Stimulated activated CD4-positive, alpha-beta T cell treated with anti-CD3 and anti-CD28 coated beads, Interleukin-15, amount 100 ng/mL, for 24 hours (primary cell): ENCODE results near the gene ZNF576.
"Not testable (repeated sequence)": the region's sequence is repeated elsewhere in the genome, so short reads cannot be mapped to it uniquely, and the experiment has no call there.

Experiments
- DNase-seq: peaks from one replicate; pipeline ENCODE4 v3.0.0-alpha.2; 2020

Gene ZNF576

DNA sequence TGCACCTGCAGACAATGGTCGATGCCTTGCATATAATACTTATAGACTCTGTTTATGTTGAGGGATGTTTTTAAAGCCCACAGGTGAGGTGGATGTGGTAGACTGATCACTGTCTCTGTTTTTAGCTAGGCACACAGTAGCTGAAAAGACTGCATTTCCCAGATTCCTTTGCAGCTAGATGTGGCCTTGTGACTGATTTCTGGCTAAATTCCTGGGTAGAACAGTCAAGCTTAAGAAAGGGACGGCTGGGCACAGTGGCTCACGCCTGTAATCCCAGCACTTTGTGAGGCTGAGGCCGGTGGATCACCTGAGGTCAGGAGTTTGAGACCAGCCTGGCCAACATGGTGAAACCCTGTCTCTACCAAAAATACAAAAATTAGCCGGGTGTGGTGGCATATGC is 3.9 kb downstream of the ZNF576 start:
- DNase-seq = not testable (repeated sequence)

DNA sequence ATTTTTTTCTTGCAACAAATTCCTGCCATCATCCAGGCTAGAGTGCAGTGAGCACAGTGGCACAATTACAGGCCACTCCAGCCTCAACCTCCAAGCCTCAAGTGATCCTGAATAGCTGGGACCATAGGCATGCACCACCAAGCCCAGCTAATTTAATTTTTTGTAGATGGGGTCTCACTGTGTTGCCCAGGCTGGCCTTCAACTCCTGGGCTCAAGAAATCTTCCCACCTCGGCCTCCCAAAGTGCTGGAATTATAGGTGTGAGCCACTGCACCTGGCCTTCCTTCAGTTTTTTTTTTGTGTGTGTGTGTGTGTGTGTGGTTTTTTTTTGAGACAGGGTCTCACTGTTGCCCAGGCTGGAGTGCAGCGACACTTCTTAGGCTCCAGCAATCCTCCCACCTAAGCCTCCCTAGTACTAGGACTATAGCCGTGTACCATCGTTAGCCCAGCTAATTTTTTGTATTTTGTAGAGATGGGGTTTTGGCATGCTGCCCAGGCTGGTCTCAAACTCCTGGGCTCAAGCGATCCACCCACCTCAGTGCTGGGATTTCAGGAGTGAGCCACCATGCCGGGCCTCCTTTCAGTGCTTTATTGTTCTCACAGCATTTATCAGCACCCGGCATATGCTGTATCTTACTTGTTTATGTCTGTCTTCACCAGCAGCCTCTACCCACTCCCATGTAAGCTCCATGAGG is 9.6 kb downstream of the ZNF576 start:
- DNase-seq = no peak

DNA sequence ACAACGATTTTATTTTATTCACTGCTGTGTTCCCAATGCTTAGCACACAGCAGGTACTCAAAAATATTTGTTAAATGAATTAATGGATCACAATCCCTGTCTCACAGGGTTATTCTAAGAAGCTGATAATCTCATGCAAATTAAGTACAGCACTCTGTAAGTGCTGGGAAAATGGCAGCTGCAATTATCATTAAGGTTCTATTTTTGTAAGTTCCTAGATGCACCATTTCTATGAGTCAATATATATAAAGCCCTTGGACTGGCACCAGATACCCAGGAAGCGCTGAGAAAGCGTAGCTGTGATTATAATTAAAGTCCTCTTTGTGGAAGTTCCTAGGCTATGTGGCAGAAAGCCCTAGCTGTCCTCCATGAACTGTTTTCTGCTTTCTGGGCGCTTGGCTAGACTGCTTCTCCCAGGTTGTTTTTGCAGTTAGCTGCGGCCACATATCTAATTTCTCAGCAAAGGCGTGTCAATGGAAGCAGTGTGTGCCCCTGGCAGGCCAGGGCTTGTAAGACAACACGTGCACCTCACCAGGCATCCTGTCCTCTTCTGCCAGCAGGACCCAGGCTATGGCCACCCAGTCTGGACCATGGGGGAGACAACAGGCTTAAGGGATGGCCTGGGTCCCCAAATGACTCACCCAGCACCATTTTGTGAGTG is 10.3 kb downstream of the ZNF576 start:
- DNase-seq = no peak

DNA sequence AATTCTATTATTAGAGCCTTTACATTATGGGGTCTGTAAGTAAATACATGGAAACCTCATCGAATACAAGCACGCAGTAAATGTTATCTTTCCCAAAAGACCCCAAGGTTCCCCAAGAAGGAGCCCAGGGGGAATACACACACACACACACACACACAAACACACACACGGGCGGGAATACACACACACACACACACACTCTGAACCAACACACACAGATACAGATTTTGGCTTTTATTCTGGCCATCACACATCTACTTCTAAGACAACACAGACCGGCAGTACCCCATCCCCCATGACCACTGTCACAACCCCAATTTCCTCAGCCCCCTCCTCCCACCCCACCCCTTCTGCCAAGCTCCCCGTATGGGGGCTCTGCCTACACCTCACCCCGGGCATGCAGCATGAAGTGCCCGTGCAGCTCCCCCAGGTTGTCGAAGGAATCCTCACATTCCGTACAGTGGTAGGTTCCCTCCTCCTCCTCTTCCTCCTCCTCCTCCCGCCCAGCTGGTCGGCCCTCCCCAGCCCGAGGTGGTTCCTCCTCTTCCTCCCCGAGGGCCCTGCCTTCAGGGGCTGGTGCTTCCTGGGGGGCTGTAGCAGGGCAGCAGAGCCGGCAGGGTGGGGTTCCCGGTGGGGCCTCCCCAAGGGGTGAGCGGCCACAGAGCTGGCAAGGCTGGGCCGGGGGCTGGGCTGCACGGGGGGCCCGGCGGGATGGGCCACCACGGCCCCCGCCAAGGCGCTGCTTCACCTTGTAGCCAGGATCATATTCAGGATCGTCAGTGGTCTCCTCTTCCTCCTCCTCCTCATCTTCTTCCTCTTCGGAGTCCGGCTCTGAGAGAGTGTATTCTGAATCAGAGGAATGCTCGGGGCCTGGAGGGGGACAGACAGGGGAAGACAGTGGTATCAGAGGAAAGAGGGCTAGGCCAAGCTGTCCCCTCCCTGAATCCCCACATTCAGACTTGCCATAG is 11.1 kb downstream of the ZNF576 start:
- no peak for DNase-seq

DNA sequence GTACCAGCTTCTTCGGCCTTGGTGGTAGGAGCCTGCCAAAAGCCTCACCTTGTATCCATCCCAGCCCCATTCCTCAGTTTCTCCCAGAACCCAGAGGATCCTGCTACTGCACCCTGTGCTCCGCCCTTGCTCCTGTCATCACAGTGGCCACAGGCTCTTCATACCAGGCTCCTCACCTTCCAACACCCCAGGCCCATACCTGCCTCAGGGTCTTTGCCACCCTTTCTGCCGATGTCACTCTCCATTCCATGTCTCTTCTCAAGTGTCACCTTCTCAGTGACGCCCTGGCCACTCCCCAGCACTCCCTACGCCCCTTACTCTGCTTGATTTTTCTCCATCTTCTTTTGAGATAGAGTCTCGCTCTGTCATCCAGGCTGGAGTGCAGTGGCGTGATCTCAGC is 13.5 kb downstream of the ZNF576 start:
- DNase-seq = no peak

DNA sequence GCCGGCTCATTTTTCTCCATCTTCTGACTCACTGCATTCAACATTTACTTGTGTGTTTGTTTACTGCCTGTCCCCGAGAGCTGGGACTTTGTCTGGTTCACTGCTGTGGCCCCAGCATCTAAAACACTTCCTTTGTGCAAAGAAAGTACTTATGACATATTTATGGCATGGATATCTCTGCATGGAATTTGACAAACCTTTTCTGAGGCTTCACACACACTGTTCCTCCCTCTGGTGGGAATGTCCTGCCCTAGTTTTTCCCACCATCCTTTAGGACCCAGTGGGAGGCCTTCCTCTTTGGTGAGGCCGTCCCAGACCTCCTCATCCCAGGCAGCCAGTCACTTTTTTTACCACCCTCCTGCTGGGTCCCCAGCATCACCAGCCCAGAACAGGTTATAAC is 14.1 kb downstream of the ZNF576 start:
- DNase-seq = no peak

DNA sequence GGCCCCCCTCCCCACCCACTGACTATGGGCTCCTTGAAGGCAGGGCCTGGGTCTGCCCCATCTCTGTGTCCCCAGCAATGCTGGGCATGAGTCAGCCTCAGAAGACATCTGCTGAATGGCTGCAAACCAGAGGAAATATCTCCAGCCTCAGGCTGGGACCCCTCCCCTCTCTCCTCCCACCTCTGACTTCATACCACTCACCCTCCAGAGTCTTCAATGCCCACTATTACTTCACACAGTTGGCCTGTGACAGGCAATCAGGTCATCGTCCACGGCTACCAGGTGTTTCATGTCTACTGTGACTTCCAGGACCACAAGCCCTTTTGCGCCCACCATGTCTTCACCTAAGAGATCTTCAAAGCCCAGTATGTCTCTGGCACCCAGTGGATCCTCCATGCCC is 15.4 kb downstream of the ZNF576 start, which contains the start of gene SRRM5:
TSS of gene SRRM5 (plus strand) at position 301 of the 400 bp plus-strand sequence. CDS start at position 335, 34 bp downstream.
- DNase-seq = no peak

DNA sequence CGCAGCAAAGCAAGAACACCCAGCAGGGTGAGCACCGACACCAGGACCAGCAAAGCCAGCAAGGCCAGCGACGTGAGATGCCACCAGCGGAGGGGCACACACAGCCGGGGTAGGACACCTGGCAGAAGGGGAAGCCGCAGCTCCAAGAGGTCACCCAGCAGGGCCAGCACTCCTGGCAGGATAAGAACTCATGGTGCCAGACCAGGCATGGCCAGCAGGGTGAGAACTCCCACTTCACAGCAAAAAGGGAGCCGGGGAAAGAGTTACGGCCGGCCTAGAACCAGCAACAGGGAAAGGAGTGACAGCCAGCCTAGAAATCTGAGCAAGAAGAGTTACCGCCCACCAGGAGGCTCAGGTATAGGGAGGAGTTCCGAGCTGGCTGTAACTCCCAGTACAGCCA is 16.0 kb downstream of the ZNF576 start:
- no peak for DNase-seq

DNA sequence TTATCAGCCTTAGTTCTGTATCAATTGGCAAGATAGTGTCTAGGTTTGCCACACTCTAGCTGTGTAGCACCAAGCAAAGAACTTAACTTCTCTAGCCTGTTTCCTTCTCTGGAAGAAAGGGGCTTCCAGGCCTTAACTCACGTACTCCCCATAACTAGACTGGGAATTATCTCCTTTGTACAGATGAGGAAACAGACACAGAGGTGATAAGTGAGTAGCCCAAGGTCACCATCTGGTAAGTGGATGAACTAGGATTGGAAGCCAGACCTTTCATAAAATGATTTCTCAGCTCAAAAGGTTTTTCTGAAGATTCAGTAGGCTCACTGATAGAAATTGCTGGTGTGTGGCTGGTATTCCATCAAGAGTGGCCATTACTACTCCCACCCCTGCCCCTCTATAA is 19.9 kb downstream of the ZNF576 start:
- DNase-seq = no peak

DNA sequence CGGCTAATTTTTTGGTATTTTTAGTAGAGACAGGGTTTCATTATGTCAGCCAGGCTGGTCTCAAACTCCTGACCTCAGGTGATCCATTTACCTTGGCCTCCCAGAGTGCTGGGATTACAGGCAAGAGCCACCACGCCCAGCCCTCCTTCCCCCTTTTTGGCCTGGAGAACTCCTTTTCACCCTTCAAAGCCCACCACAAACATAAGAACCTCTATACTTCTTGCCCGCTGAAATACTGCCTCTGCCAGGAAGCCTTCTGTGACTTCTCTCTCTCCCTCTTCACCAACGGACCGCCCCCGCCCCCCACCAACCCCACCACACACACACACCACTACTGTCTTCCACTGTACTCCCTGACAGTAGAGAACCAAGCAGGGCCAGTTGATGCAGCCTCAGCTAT is 20.6 kb downstream of the ZNF576 start:
- no peak for DNase-seq

DNA sequence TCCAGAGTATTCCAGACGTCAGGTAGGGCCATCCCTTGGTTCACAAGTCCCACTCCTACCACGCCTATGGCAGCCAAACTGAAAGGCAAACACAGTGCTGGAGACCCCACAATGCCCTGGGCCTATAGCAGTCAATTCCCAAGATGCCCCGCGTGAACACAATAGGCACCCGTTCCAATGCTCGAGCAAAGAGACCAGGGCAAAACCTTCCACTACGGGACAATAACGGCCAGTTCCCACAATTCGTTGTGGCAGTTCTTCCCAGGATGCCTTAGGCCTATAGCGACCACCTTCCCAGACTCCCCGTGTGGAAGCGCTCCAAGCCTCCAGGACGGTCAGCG is 22.5 kb downstream of the ZNF576 start:
- peak; percentile 71 for DNase-seq

DNA sequence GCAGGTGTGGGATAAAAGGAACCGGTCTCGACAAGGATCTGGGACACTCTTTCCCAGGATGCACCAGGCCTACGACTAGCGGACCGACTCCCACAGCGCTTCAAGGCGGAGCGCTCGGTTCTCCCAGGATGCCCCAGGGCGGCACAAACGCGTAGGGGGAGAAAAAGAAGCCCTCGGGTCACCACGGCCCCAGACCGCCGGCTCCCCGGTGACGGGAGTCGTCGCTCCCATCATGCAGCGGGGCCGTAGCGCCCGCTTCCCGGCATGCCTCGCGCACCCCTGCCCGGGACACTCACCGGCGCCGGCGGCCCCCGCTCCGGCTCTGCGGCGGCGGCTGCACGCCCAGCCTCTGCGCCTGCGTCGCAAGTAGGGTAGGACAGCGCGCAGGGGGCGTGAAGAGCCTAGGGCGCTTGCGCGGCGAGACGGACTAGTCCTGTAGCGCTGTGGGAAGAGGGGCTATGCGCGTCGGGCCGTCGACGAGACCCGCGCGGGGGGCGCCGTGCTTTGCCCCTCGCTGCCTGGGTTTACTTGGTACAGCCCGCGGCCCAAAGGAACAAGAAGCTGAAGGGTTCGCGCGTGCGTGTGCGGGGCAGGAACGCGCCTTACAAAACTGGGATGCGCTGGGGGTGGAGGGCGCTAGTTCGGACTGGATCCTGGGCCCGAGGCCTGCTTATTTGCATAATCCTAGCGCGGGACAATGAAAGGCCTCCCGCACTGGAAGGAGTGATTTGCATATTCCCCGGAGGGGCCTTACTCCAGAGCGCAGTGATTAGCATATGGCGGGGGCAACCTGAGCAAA is 23.1 kb downstream of the ZNF576 start, which contains the start of gene ZNF428:
TSS of gene ZNF428 (minus strand) at position 368 of the 799 bp plus-strand sequence. CDS start 5,325 bp downstream, outside the sequence.
- DNase-seq = peak; percentile 92

DNA sequence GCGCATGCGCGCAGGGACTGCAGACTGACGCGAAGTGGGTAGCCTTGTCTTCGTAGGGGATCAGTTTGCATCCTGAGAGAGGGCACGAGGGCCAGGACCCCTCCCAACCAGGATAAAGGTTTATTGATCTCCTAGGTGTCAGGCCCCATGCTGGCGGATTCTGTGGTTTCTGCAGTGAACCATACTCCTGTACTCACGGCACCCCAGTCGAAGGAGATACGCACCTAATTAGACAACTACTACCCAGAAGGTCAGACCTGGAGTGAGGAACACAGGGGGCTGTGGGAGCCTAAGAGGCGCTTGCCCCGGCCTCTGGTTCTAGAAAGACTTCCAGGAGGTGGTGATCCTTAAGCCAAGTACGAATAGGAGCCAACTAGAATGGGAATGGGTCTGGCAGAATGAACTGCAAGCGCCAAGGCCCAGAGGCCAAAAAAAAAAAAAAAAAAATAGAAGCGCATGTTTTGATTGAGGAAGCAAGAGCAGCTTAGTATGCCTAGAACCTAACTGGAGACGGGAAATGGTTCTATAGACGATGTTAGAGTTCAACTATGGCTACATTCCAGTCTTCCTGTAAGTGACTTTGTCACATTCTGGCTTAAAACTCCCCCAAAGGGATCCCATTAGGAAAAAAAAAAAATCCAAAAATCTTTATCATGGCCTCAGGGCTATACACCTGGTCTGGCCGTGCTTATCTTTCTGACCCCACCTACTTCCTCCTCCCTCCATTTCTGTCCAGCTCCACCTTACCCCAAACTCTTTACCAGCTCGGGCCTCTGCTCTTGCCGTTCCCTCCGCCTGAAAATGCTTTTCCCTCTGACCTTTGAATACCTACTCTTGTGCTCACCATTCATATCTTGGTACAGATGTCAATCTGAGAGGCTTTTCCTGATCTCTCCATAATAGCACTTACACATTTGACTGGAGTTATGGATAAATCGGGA is 23.9 kb downstream of the ZNF576 start:
- DNase-seq = no peak

DNA sequence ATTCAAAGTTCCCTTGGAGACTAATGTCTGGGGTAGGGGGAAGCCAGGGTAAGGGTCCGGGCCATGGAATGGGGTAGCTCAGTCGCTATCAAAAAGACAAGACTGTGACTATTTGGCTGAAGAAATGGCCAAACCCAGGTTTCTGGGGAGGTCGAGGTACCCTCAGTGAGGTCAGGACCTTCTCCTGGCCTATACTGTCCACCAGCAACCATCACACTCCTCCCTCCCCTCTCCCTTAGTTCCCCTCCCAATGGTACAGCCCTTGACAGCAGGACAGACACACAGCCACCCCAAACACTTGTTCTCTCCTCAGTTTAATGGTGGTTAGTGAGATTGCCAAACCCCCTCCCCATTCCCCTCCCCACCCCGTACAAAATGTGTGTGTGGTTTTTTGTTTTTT is 25.7 kb downstream of the ZNF576 start:
- DNase-seq = no peak

DNA sequence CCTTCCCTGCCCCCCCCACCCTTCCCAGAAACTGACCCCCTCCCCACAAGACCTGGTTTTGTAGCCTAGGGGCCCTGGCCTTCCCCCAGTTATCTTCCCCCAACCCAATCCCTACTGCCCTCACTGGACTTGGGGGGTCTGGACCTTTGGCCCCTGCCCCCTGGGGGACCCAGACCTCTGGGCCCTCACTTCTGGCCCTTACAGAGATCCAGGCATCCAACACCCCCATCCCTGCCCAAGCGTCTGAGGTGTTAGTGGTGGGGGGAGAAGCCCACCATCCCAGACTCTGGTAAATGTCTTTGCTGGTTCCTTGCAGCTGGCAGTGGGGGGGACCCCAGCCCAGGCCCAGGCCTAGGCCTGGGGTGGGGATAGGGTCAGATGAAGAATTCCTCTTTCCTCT is 26.6 kb downstream of the ZNF576 start:
- no peak for DNase-seq

DNA sequence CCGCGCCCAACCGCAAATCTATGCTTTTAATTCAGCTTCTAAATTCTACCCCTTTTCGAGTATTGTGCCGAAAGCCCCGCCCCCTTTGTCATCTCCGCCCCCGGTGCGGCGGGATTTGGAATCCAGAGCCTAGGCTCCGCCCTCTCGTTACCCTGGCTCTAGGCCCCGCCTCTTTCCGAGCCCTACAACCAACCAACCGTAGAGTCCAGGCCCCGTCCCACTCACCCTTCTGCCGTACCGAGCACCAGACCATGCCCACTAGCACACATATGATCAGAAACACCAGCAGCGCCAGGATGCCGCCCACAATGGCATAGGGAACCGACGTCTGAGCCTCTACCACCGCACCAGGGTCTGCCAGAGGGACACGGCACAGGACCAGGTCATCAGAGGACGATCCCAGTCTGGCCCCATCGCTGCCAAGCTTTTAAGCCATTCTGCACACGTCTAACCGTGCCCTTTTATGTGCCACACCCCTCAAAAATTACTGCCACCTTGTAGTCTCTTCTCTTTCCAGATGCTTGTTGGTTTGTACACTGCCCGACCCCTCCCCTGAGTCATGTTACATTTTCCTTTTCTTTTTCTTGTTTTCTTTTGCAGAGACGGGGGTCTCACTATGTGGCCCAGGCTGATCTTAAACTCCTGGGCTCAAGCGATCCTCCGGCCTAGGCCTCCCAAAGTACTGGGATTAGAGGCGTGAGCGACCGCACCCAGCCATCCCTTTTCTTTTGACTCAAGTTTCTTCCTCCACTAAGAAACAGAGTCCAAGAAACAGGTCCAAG is 27.7 kb downstream of the ZNF576 start:
- peak; percentile 41 for DNase-seq

DNA sequence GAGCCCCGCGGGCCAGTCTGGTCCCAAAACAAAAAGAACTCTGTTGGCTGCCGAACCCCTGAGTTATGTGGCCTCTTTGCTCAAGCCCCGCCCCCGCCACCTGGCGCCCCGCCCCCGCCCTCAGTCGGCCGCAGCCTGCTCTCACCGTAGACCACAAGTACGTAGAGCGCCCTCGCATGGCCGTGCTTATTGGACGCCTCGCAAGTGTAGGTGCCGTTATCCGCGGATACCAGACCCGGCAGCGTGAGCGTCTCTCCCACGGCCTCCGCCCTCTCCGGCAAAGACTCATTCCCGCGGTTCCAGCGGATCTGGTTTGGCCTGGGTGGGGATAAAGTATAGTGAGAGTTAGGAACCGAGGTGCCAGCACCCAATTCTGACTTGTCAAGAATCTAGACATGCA is 28.5 kb downstream of the ZNF576 start:
- DNase-seq = peak; percentile 92

DNA sequence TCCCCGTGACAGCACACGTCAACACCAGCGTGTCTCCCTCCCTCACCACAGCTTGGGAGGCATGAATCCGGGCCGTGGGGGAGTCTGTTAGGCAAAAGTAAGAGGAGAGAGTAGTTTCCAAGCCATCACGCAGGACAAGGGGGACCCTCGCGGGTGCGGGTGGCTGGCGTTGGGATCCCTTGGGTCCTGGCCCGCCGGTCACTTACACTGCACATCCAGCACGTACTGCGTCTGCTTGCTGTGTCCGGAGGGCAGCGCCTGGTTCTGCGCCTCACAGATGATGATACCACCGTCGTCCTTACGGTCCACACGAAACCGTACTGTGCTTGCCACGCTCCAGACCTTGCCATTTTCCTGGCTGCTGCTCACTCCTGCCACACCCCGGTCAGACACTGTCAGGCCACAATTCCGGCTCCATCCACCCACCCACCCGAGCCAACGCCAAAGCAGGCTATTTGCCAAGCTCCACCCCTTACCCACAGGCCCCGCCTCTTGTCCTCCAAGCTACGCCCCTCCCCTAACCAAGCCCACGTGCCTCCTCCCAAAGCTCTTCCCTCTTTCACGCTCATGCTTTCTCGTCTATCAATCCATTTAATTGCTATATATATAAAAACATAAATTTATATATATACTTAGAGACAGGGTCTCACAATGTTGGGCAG is 29.7 kb downstream of the ZNF576 start:
- DNase-seq = peak; percentile 30

DNA sequence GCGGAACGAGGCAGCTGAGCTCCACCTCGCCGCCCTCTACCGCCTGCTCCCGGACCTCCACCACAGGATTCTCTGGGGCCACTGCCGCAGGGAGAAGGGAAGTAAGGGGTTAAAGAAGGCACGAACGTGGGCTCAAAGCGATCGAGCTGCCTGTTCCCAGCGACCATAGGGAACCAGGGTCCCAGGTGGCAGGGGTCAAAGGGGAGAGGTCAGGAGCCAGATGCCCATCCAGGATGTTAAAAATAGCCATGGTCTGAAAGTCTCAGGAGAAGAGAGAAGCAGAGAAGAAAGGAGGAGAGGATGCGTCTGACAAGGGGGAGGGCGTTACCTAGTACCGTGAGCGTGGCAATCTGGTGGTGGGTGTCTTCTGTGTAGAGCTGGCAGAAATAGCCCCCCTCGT is 30.4 kb downstream of the ZNF576 start:
- DNase-seq = no peak
